ENCODE data around the gene TPP1.

Gene TPP1

GRCh38 chr11:6647836-6648235, 28.6 kb upstream of the TPP1 start:
- TF ChIP-seq, protein P1, sequence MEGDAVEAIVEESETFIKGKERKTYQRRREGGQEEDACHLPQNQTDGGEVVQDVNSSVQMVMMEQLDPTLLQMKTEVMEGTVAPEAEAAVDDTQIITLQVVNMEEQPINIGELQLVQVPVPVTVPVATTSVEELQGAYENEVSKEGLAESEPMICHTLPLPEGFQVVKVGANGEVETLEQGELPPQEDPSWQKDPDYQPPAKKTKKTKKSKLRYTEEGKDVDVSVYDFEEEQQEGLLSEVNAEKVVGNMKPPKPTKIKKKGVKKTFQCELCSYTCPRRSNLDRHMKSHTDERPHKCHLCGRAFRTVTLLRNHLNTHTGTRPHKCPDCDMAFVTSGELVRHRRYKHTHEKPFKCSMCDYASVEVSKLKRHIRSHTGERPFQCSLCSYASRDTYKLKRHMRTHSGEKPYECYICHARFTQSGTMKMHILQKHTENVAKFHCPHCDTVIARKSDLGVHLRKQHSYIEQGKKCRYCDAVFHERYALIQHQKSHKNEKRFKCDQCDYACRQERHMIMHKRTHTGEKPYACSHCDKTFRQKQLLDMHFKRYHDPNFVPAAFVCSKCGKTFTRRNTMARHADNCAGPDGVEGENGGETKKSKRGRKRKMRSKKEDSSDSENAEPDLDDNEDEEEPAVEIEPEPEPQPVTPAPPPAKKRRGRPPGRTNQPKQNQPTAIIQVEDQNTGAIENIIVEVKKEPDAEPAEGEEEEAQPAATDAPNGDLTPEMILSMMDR (IDR thresholded peaks at IDR 0.05): no peak
- H3K4me3 ChIP-seq: no peak overlapping the region
- H3K27ac ChIP-seq: peak overlapping the region; percentile 41 to 86
- DNase-seq (ENCODE audit: low spot score): no peak

DNA sequence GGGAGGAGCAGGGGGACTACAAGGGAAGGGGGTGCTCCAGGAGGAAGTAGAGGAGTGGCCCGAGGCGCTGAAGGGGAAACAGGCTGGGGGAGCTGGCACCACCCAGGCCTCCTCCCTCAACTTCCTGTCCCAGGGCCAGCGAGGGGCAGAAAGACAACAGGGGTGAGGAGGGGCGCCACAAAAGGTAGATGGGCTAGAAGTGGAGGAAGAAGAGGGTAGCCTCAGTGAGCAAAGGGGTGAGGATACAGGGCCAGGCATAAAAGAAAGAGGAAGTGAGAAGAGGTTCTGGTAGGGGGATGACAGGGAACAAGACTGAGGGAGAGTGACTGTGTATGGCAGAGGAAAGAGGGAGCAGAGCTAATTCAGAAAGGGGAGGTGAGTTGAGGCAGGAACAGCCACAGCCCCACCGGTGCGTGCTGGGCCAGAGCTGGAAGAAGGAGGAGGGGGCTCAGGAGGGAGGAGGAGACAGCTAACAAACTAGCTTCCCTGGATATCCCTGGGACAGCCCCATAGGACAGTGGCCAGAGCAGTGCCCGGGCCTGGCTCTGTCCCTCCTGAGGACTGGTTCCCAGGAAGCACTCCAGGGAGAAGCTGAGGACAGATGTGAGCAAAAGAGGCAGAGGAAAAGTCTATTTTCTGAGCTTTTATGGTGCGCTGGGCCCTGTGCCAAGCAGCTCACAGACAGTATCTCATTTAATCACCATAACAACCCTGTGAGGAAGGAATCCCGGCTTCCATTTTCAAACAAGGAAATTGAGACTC, 27.9 kb upstream of the TPP1 start:
- DNase-seq (ENCODE audit: low spot score): peak; percentile 68
- H3K4me3 ChIP-seq: peak overlapping the region; percentile 42
- H3K27ac ChIP-seq: peak overlapping the region; percentile 41 to 86
- TF ChIP-seq, protein P1 (IDR thresholded peaks at IDR 0.05): no peak

DNA sequence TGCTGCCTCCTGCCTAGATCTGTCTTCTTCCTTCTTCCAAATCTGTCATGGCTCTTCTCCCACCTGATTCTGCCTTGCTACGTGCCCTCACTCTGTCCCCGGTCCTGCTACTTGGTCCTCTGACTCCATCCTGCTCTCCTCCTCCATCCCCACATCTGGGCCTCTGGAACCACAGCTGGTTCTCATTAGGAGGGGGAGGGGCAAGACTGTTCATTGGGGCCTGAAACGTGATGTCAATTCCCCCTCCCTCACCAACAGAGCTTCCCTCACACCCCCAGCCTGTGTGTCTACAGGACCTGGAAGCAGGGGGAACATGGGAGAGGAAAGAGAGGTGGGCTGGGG, 27.3 kb upstream of the TPP1 start:
- DNase-seq (ENCODE audit: low spot score): peak; percentile 71
- TF ChIP-seq, protein P1 (IDR thresholded peaks at IDR 0.05): no peak
- Histone ChIP-seq H3K27ac (peak overlapping the region; percentile 41 to 86), H3K4me3 (peak overlapping the region; percentile 42)

- Histone ChIP-seq H3K4me3 (peak overlapping the region; percentile 42), H3K27ac (peak overlapping the region in 1 of 2 donors; percentile 86)
- peak; percentile 78 for DNase-seq (ENCODE audit: low spot score)
- TF ChIP-seq, protein P1 (IDR thresholded peaks at IDR 0.05): no peak
Measured at GRCh38 chr11:6646071-6646470, 26.8 kb upstream of the TPP1 start.

GRCh38 chr11:6642957-6643356, 23.7 kb upstream of the TPP1 start:
- no peak overlapping the region for H3K27ac ChIP-seq
- DNase-seq (ENCODE audit: low spot score): peak; percentile 12
- H3K4me3 ChIP-seq: no peak overlapping the region
- TF ChIP-seq, protein P1 (IDR thresholded peaks at IDR 0.05): no peak

- peak; percentile 67 for DNase-seq (ENCODE audit: low spot score)
- Histone ChIP-seq H3K27ac (no peak overlapping the region), H3K4me3 (no peak overlapping the region)
- TF ChIP-seq, protein P1 (IDR thresholded peaks at IDR 0.05): no peak
Measured at GRCh38 chr11:6640985-6641701, 21.9 kb upstream of the TPP1 start.
